HG03159 (cell line): Measurements from ENCODE around the gene CNN2.
"Not testable (repeated sequence)": the region's sequence is repeated elsewhere in the genome, so short reads cannot be mapped to it uniquely, and the experiment has no call there.

Source experiments
- ATAC-seq: cut with Tn5 transposase; IDR thresholded peaks from one replicate; pipeline ENCODE4 v1.9.1; 2021; ENCODE audit warnings: mild to moderate bottlenecking, moderate library complexity; ENCODE audit not compliant: unreplicated experiment

CNN2 gene

DNA sequence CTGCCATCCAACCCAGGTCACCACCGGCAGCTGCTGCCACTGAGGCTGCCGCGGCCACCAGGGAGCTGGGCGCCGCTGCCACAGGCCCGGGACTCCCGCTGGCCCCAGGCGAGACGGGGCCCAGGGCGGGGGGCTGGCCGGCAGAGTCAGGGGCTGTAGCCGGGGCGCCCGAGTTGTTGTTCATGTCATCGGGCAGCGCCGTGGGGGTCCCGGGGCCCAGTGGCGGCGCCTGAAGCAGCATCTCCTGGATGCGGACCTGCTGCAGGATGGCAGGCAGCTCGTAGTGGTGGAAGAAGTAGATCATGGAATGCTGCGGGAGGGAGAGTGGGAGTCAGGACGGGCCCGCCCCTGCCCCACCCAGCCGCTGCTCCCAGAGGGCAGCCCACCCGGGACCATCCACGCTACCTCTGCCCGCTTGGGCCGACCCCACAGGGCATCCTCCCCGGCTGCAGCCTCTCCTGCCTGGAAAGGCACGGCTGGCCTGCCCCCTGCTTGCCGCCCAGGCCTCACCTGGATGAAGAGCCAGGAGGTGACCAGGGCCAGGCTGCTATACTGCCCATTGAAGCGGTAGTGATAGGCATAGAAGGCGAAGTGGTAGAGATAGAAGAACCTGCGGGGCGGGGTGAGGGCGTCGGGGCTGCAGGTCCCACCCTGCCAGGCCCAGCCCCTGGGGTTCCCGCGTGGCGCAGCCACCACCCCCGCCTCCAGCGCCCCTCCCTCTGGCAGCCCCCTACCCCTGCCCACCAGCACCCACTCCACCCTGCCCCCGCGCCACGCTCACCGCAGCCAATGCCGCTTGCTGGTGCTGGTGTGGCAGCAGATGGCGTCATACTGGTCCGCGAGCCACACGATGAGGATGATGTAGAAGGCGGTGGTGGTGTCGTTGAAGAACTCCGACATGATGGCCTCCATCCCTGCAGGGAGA lies 15.6 kb upstream of the CNN2 start:
- no peak for ATAC-seq

- ATAC-seq, result no peak
These were observed 14.5 kb upstream of the CNN2 start for GRCh38 chr19:1011831-1012333.

GRCh38 chr19:1012334-1012733 lies 14.1 kb upstream of the CNN2 start:
- ATAC-seq, result no peak

DNA sequence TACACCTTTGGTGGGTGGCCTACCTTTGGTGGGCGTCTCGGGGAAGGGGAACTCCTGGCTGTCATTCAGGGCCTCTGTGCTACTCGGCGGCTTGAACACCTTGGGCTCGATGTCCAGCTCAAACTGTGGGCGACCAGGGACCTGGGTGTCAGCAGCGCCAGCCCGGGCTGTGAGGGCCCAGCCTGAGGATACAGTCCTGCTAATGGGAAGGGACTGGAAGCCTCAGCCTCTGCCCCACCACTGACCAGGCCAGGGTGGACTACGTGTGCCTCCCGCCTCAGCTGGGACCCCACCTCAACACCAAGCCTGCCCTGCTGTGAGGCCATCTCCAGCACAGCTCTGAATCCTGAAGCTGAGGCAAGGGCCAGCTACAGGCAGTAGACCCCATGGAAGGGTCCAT lies 13.2 kb upstream of the CNN2 start:
- no peak for ATAC-seq

- ATAC-seq, result no peak
These were observed 12.0 kb upstream of the CNN2 start for GRCh38 chr19:1014161-1015060.

- ATAC-seq, result no peak
These were observed 11.2 kb upstream of the CNN2 start for GRCh38 chr19:1015061-1015781.

- no peak for ATAC-seq
These were observed 10.4 kb upstream of the CNN2 start for GRCh38 chr19:1015782-1016646.

DNA sequence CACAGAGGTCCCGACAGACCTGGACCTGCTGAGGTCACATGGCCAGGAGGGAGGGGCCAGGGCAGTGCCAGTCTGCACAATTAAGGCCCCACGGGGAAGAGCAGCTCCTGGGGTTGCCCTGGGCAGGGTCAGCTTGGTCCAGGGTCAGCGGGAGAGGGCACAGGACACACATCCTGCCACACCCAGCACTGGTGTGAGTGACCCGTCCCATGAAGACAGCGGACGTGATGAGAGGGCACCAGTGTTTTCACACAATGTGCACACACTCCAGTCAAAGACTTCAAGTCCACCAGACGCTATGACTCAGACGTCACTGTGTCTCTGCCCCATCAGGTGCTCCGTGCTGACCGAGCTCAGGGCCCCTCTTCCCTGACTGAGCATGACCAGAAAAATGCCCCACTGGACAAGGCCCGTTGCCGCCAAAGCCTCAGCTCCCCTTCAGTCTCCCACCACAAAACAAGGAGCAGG lies 9.7 kb upstream of the CNN2 start:
- no peak for ATAC-seq

DNA sequence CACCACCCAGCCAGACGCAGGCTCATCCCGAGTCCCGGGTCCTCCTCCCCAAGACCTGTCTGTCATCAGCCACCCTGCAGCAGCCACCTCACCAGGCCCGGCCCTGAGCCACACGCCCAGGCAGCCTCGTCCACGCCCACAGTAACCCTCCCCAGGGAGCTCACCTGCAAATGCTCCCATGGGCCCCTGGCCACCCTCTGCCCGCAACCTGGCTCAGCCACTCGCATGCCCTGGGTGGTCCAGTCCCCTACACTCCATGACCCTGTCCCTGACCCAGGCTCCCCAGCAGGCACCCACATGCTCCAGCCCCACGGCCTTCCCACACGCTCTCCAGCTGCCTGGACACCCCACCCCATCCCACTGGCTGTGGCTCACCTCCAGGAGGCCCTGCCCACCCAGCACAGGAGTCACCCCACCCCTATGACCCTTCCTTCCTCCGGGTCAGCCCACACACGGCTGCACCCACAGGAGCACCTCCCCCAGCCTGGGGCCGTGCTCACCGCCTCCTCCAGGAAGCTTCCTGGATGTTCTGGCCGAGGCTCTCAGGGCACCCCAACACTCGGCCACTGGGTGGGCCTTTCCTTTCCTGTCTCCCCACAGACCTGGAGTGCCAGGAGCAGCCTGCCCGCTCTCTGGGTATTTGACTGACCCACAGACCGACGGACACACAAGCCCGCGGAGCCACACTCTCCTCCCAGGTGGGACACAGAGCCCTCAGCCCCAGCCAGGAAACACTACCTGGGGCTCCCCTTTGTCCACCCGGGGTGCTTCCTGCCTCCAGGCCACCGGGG lies 9.1 kb upstream of the CNN2 start:
- ATAC-seq, result no peak

GRCh38 chr19:1017906-1018305 lies 8.5 kb upstream of the CNN2 start:
- ATAC-seq, result no peak

- no peak for ATAC-seq
These were observed 8.0 kb upstream of the CNN2 start for GRCh38 chr19:1018393-1018792.

GRCh38 chr19:1018932-1019615 lies 7.3 kb upstream of the CNN2 start:
- no peak for ATAC-seq

DNA sequence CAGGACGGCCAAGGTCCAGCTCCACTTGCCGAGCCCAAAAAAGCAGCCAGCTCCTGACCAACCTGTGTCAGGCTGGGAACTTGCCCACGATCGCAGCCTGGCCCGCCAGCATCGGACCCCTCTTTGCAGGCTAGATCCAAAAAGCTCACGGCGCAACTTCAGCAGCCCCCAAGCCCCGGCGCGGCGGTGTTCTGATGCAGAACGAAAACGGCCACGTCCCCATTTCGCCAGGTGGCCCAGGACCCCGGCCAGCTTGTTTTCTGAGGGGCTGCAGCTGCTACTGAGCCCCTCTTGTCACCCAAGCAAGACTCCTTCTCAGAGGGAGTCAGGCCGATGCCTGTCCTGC lies 6.8 kb upstream of the CNN2 start:
- no peak for ATAC-seq

DNA sequence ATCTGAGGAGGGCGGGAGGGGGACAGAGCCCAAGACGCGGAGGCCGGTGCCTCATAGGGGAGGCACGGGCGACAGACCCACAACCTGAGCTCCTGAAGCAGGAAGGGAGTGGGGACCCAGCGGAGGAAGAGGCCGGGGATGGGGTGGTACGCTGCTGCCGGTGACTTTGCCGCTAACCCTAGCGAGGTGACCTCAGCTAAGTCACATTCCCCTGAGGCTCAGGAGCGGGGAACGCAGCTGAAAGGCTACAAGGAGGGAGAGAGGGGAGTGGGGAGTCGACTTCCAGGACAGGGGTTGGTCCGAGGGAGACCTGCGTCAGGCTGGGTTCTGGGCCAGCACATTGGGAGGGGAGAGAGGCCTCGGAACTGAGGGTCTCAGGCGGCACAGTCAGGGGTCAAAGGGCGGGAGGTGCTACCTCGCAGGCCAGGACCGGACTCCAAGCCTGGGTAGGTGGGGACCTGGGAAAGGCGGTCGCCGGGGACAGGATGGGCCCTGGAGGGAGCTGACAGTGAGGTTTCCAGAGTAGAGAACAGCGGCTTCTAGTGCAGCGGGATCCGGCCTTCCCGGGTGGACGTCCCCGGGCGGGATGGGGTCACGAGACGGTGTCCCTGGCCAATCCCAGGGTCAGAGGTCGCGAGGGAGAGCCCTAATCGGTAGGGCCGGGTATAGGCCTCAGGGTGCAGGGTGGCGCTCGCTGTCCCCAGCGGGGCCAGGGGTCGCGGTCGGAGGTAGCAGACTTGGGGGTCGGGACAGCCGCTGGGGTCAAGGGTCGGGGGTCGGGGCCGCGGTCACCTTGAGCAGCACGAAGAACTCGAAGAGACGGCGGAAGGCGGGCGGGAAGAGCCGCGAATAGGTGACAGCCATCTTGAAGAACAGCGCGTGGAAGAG lies 6.2 kb upstream of the CNN2 start:
- ATAC-seq, result no peak

DNA sequence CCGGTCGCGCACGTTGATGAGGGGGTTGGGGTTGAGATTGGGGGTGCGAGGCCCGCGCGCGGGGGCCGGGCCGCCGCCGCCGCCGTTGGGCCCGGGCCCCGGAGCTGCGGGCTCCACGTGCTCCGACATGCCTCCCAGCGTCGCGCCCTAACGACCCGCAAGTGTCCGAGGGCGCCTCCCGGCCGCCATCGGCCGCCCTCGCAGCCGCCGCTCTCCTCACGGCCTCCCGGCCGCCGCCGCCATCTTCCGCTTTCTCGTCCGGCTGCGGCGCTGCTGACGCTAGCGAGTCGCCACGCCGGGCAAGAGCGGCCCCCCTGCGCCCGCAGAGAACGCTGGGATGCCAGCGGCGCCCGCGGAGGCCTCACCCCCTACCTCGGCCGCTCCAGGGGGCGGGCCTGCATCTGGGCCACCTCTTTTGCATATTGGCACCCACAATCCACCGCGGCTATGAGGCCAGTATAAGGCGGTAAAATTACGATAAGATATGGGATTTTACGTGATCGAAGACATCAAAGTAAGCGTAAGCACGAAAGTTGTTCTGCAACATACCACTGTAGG lies 5.5 kb upstream of the CNN2 start, which contains the start of gene TMEM259:
TSS of gene TMEM259 (minus strand) at position 256 of the 558 bp plus-strand sequence. CDS start at position 129, 127 bp downstream.
- ATAC-seq, result peak; percentile 76

- not testable (repeated sequence) for ATAC-seq
These were observed 2.6 kb upstream of the CNN2 start for GRCh38 chr19:1023883-1024188.

DNA sequence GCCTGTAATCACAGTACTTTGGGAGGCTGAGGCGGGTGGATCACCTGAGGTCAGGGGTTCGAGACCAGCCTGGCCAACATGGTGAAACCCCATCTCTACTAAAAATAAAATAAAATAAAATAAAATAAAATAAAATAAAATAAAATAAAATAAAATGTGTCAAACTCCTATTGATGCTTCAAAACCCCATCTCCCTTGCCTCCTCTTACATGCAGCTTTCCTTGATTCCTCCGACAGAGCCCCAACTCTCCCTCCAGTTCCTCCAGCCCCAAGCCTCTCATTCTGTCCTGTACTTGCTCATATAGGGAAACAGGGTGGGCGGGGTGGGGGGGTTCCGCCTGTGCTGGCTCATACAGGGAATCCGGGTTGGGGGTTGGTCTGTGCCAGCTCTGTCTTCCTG lies 1.3 kb upstream of the CNN2 start:
- ATAC-seq, result not testable (repeated sequence)
